Retina (tissue), 1 donor: ENCODE results near the gene FOXP2.

Experiments used
- DNase-seq: peaks from one replicate; pipeline ENCODE4 v3.0.0-alpha.2; 2016

Gene FOXP2

DNA sequence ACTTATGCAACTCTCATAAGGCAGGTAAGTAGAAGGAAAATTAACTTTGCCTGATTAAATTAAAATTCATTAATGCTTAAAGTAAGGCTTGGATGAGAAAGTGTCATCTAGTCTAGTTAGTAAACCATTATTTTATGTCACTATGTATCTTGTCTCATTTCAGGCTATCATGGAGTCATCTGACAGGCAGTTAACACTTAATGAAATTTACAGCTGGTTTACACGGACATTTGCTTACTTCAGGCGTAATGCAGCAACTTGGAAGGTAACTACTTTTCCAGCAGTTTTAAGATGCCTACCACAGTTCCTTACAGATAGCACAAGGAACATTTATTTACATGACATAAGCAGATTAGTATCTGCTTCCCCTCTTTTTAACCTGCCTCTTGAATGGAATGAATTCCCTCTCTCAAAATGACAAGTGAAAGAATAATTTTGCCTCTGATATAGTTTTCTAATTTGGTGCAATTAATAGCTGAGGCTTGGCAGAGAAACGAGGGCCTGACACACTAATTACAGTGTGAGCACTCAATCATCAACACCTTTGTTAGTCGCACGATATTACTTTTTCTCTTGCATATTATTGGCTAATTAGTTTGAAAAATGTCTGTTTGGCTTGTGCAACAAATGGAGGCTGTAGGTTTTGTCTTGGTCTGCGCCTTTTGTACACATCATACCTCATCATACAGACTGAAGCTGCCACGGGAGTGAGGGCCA, 245.0 kb downstream of the FOXP2 start:
- peak; percentile 47 for DNase-seq

DNA sequence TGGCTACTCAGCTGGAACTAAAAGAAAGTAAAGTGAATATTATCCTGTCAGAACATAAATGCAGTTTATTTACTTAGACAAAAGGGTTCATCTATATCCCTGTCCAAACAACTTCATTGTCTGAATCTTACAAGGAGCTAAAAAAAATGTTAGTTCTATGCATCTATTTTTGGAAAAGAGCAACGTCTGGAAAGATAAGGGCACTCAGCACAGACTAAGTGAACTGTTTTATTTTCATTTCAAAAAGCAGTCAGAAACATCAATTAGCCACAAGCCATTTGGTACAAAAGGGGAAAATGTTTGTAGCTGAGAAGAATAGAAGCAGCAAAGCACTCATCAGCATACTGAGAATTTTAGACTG, 245.5 kb downstream of the FOXP2 start:
- no peak for DNase-seq

- no peak for DNase-seq
Measured at GRCh38 chr7:114660753-114661152, 246.1 kb downstream of the FOXP2 start.

DNA sequence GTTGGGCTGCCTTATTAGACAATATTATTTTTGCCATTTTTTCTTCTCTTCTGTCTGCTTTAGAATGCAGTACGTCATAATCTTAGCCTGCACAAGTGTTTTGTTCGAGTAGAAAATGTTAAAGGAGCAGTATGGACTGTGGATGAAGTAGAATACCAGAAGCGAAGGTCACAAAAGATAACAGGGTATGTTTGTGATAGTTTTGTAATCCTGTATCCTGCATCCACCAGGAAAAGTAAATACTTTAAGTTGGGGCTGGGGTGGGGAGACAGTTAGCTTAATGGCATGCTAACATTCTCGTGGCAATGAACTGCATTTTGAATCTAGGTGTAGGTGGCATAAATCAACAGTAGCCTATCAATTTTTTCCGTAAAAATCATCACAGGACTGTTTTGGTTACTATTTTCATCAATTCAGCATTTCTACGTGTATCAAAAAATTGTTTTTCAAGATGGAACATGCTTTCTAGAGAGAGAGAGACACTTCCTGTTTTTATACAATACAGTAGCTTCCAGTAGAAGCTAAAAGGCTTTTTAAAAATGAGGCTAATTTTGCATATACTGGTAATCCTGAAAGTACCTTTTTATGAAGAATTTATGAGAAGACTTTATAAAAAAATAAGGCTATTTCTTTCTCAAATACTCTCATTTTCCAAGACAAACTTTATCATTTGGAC, 247.5 kb downstream of the FOXP2 start:
- DNase-seq = no peak

DNA sequence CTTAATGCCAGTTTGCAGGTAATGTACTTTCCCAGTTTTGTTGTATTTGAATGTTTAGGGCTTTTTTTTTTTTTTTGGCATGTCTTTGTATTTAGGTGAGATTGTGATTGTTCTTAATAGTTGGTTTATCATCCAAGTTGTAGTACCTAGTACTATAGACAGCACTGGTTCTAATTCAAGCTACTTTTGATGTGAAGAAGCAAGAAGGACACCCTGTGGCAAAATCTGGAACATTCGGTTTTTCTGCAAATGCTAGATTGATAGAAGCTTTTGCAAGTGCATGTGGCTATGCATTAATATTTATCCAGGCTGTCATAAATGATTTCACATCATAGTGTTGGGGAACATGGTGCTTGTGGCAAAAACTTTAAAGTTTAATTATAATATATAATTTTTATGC, 248.9 kb downstream of the FOXP2 start:
- peak; percentile 32 for DNase-seq

- DNase-seq = no peak
Measured at GRCh38 chr7:114670676-114671075, 256.1 kb downstream of the FOXP2 start.

DNA sequence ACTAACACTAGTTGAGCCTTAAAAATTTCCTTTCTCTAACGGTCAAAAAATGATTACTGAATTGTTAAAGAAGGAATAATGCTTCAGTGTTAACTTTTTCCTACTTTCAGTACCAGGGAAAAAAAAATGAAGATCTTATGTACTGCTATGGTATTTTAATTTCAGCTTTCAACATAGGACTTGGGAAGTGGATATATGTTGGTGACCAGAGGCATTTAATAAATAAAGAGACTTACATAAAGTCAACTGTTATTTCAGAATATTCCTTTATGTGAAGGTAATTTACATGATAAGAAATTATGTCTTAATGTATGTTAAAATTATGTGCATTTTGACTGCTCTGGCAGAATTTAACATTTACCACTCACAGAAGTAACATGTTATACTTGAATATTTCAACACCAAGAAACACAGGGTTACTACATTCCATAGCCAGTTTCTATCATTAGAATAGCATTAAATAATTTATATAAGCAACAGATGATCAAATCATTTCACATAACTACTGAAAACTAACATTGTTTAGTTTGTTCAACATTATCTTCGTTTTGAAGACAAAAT, 257.0 kb downstream of the FOXP2 start:
- no peak for DNase-seq

GRCh38 chr7:114678116-114678515, 263.5 kb downstream of the FOXP2 start:
- no peak for DNase-seq

GRCh38 chr7:114687238-114687637, 272.6 kb downstream of the FOXP2 start:
- no peak for DNase-seq

DNA sequence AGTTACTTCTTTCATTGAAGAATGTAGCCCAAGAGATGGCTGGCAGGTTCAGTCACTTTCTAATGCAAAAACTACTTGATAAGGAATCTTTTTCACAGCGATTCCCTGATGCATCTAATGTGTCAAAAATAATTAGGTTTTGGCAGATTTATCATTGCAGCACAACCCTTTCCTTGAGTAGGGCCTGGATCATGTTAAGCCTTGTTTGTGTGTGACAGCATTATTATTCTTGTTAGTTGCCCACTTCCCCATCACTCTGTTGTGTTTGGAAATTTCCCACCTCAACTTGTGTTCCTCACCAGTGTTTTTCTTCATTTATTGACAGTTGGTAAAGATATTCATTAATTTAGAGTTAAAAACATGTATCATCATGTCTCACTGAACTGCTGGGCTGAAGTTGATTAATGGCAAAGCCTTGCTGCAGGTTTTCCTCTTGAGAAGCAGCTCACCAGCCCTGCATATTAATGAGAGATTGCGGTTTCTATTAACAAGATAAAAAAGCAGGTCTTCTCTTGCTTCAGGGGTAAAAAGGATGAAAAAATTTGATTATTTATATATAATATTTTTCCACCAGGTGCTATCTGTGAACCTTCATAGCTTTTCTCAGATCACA, 273.9 kb downstream of the FOXP2 start:
- no peak for DNase-seq

DNA sequence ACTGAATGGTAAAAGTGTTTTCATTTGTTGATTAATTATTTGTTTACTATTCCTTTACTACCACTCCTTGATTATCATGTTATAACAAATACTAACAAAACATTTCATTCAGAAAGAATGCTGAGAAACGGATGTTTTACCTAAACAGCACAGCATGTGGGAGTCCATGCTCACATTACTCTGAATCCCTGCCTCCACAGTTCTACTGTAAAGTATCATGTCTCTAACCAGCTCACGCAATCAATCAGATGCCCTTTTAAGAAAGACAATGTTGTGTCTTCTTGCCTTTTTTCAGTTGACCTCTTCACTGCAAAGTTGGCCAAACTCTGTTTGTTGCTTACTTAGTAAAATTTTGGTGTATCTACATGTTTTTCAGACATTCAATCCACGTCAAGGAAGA, 274.8 kb downstream of the FOXP2 start:
- DNase-seq = no peak

GRCh38 chr7:114691605-114692004, 277.0 kb downstream of the FOXP2 start:
- DNase-seq = no peak

DNA sequence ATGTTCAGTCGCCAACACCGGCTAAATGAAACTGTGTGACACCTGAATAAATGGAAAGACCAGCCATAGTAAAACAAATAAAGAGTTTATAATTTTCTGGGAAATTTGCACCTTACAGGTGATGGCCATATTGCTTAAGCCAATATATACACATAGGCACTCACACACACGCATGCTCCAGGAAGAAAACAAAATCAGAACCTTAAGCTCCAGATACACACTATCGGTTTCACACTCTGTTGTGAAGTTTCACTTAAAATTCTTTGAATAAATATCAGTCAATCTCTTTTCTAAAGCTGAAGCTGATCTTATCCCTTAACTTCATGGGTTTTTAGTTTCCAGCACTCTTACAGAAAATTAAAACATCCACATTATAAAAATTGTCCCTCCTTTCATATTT, 280.6 kb downstream of the FOXP2 start:
- DNase-seq = no peak

GRCh38 chr7:114700247-114700928, 285.8 kb downstream of the FOXP2 start:
- DNase-seq = no peak

GRCh38 chr7:114703677-114704076, 289.1 kb downstream of the FOXP2 start:
- DNase-seq = no peak

GRCh38 chr7:114708646-114709045, 294.0 kb downstream of the FOXP2 start:
- DNase-seq = peak; percentile 49

GRCh38 chr7:114710499-114710898, 295.9 kb downstream of the FOXP2 start:
- no peak for DNase-seq

- DNase-seq = no peak
Measured at GRCh38 chr7:114711241-114711640, 296.6 kb downstream of the FOXP2 start.

DNA sequence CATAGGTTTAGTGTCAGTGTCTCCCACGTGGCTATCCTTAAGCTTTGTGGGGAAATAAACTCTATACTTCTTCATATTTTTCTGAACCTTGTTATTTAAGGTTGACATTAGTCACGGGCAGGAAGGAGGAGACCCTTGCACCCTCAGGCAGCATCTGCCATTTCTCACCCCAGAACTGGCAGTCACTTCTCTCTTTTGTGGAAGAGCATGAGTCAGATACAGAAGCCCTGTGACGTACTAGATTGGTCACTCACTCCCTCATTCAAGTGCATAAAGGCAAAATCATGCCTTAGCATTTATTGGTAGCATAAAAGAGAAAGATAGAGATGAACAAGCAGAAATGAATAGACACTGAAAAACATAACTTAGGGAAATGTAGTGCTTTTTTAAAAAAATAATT, 301.3 kb downstream of the FOXP2 start:
- no peak for DNase-seq

GRCh38 chr7:114718861-114719260, 304.2 kb downstream of the FOXP2 start:
- DNase-seq = no peak

DNA sequence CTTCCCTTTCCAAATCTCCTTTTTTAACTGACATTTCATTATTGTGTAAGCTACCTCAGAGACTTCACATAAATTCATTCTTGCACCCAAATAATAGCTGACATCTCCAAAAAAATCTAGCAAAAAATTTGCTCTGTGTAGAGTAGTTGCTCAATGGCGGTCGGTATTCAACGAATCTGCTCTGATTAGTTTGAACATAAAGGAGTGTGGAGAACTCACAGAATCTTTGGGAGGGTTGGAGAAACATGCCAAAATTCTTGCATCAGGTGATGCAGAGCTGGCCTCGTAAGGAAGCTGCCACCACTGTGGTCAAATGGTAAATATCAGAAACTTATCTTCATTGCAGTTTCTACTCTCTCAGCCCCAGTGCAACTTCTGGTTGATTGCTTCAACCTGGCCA, 306.1 kb downstream of the FOXP2 start:
- DNase-seq = no peak

- no peak for DNase-seq
Measured at GRCh38 chr7:114722562-114722961, 307.9 kb downstream of the FOXP2 start.

DNA sequence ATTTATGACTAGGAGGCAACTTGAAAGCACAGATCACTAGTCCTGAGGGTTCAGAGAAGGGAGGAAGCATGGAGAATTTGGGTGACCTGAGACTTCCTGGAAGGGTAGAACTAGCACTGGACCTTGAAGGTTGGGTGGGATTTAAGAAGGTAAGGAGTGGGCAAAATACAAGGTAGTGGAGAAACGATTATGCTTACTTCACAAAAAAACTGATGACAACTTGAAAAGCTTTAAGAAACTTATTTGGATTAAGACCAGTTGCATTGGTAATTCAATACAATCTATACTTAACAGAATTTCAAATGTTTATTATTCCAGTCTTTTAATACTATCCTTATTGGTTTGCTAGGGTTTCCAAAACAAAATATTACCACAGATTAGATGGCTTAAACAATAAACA, 308.7 kb downstream of the FOXP2 start:
- DNase-seq = no peak

GRCh38 chr7:114740095-114740494, 325.5 kb downstream of the FOXP2 start:
- DNase-seq = no peak
